HCT116 (cell line): ENCODE data around the gene STAG3.
"Not testable (repeated sequence)": the region's sequence is repeated elsewhere in the genome, so short reads cannot be mapped to it uniquely, and the experiment has no call there.

Source experiments
- CTCF ChIP-seq, 3 experiments: fragments of 200-600 bp in 1 of 3; sonication (generic) in 1 of 3; IDR thresholded peaks in 2 of 3; conservative IDR thresholded peaks in 1 of 3; 2 replicates each; pipeline ENCODE4 v1.5.1; 2012 to 2017; ENCODE audit warnings: low read depth in 2 of 3, low read length in 2 of 3, antibody characterized with exemption in 1 of 3, borderline replicate concordance in 1 of 3, control low read depth in 1 of 3, mild to moderate bottlenecking in 1 of 3, mixed read lengths in 1 of 3, mixed run types in 1 of 3, moderate library complexity in 1 of 3; ENCODE audit not compliant: insufficient read depth in 1 of 3
- ELF1 ChIP-seq: IDR thresholded peaks from 2 replicates; pipeline ENCODE4 v1.6.1; 2012; ENCODE audit warnings: low read depth, borderline replicate concordance
- JUND ChIP-seq: IDR thresholded peaks from 2 replicates; pipeline ENCODE4 v1.6.1; 2012
- POLR2A ChIP-seq: IDR thresholded peaks from 2 replicates; pipeline ENCODE4 v1.7.0; 2011; ENCODE audit warnings: borderline replicate concordance; ENCODE audit not compliant: insufficient read depth, insufficient read length; ENCODE audit errors: extremely low read depth
- POLR2AphosphoS5 ChIP-seq: IDR thresholded peaks from 2 replicates; pipeline ENCODE4 v1.6.1; 2011; ENCODE audit warnings: mild to moderate bottlenecking, low read depth, low read length, moderate library complexity
- TCF7L2 ChIP-seq: IDR thresholded peaks from 2 replicates; pipeline ENCODE4 v1.7.0; 2011; ENCODE audit warnings: borderline replicate concordance, inconsistent platforms; ENCODE audit not compliant: insufficient read depth, insufficient read length; ENCODE audit errors: extremely low read depth
- ZFX ChIP-seq: fragments of 450-650 bp; IDR thresholded peaks from 2 replicates; pipeline ENCODE4 v1.6.1; 2017

DNA sequence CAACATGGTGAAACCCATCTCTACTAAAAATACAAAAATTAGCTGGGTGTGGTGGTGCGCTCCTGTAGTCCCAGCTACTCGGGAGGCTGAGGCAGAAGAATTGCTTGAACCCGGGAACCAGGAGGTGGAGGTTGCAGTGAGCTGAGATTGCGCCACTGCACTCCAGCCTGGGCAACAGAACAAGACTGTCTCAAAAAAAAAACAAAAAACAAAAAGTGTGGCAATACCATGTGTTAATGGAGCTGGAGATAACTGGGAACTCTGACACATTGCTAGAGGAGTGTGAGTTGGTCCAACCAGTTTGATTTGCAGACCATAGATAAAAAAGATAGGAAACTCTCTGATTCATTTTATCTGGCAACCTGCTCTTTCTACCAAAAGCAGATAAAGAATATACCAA, 31.4 kb upstream of the STAG3 start:
- TF ChIP-seq CTCF (IDR thresholded peaks at IDR 0.05 in 2 of 3, conservative IDR thresholded peaks at IDR 0.05 in 1 of 3; ENCODE audit: borderline replicate concordance in 1 of 3, insufficient read depth in 1 of 3, low read depth in 2 of 3, low read length in 2 of 3); POLR2AphosphoS5; POLR2A; JUND; ELF1; ZFX; TCF7L2: not testable (repeated sequence)
